HG02938 (cell line): ENCODE measurements around the gene MND1.
"Not testable (repeated sequence)": the region's sequence is repeated elsewhere in the genome, so short reads cannot be mapped to it uniquely, and the experiment has no call there.

Source experiments
- ATAC-seq: cut with Tn5 transposase; IDR thresholded peaks from one replicate; pipeline ENCODE4 v1.9.1; 2021; ENCODE audit warnings: mild to moderate bottlenecking, moderate library complexity; ENCODE audit not compliant: unreplicated experiment

MND1 gene

DNA sequence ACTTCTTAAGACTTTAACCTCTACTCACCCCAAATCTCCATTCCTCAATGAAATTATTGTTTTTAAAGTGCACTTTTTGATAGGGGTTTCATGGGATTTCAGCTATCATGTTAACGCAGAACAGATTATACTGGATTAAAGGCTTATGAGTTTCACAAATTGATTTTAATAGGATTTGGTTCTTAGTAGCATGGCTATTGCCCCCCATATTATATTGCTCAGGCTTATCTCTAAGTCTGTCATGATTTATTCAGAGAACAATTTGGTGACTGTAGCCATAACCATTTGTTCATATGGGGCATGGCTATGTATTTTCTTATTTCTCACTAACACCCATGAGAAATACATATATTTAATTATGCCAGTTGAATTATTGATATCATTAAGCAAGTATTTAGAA is 57.0 kb downstream of the MND1 start:
- no peak for ATAC-seq

DNA sequence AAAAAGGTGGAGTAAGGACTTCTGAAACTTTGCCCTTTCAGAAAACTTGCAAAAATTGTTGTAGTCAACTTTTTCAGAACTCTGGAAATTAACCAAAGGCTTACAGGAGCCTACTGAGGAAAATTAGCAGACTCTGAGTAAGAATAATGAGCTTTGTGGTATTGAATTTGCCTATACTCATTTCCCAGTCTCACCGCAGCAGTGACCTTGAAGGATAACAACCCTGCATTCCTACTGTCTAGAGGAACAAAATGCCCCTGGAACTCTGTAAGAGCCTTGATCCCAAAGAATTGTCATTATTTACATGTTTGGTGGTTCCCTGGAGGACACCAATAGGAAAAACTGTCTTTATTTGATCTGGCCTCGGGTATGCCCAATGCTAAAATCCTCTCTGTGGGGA is 57.9 kb downstream of the MND1 start:
- no peak for ATAC-seq

DNA sequence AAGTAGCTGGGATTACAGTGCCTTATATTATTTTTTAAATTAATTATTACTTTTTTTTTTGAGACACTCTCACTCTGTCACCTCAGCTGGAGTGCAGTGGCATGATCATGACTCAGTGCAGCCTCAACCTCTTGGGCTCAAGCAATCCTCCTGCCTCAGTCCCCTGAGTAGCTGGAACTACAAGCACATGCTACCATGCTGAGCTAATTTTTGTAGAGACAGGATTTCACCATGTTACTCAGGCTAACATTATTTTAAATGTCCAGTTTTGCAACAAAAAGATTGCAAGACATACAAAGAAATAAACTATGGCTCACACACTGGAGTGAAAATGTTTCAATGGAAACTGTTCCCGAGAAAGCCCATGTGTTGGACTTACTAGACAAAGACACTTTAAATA is 59.2 kb downstream of the MND1 start:
- ATAC-seq: no peak

DNA sequence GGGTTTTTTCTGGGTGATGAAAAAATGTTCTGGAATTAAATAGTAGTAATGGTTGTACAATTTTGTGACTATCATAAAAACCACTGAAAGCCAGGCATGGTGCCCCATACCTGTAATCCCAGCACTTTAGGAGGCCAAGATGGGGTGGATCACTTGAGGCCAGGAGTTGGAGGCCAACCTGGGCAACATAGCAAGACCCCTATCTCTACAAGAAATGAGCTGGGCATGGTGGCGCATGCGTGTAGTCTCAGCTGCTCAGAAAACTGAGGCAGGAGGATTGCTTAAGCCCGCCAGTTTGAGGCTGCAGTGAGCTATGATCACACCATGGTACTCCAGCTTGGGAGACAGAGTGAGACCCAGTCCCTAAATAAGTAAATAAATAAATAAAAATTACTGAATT is 63.4 kb downstream of the MND1 start:
- no peak for ATAC-seq

DNA sequence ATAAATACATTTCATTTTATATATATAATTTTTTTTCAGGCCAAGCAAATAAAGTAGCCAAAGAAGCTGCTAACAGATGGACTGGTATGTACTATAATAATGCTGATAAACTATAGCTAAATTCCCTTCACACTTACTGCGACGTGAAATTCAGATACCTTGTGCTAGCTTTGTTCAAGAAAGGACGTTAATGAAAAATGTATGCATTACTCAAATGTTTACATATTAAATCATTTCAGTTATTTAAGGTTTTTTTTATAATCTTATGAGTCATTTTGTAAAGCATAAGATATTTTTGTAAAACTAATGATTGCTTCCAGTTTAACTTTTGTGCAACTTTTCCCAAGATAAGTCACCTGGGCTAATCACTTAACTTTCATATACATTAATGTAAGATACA is 64.4 kb downstream of the MND1 start:
- ATAC-seq: no peak

DNA sequence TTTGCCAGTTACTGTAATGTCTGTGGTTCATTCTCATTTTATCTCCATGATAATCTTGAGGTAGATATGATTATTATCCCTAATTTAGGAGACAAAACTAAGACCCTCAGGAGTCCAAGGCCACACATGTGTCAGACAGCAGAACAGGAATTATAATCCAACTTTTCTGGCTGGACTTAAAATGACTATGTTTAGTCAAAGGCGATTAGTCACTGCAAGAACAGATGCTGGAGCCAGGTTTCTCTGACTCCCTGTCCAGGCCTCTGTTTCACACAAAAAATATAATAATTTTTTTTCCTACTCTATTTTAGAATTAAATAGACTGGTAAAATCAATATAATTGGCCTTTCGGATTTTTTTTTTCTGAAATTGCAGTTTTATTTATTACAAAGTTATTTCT is 64.9 kb downstream of the MND1 start:
- no peak for ATAC-seq

DNA sequence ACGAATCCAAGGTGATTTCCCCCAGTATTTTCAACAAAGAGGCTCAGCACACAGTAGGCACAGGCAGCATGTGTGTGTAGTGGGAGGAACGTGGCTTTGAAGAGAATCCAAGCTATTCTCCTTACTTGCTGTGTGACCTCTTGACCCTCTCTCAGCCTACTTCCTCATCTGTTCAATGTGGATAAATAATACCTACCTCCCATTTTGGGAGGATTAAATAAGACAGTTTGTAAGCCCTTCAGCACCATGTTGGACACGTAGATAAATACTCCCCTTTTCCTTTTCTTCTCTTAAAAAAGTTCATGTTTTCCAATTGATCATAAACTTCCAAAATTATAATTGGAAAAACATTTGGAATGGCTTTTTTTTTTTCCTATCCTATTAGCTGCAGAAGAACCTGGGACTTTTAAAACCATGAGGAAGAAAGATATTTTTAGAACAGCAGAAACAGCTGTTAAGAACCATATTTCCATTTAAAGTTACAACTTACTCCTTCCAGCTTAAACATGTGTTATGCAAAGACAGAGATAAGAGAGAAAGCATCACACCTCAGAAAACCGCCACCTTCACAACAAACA is 65.5 kb downstream of the MND1 start:
- ATAC-seq: no peak

DNA sequence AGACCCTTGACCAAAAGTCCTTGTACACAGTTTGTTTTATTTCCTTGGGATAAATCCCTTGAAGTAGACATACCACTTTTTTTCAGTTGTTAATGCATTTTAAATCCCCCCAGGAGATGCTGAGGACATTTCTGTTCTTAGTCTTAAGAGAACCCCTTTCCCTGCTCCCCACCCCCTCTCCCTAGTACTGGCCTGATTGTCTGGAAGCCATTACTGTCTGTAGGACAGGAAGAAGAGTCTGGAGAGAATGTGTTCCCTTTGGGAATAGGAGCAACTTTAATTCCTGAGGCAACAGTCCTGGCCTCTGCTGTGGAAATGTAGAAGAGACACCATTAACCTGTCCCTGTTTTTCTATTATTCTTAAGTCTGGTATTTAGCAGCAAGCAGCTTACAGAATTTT is 69.4 kb downstream of the MND1 start:
- no peak for ATAC-seq

DNA sequence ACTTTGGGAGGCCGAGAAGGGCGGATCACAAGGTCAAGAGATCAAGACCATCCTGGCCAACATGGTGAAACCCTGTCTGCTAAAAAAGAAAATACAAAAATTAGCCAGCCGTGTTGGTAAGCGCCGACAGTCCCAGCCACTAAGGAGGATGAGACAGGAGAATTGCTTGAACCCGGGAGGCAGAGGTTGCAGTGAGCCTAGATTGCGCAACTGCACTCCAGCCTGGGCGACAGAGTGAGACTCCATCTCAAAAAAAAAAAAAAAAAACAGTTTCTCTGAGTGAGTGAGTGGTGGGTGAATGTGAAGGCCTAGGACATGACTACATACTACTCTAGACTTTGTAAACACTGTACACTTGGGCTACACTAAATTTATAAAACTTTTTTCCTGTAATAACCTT is 72.0 kb downstream of the MND1 start:
- not testable (repeated sequence) for ATAC-seq

DNA sequence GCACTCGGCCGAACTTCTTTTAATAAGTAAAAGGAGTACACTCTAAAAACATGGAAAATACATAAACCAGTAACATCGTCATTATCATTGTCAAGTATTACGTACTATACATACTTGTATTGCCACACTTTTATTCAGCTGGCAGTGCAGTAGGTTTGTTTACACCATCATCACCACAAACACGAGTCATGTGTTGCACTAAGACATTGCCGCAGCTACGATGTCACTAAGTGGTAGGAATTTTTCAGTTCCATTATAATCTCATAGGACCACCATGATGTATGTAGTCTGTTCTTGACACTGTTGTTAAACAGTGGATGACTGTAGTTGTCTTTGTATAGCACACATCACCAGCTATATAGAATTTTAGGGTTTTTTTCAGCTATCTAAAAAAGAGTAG is 73.6 kb downstream of the MND1 start:
- no peak for ATAC-seq

DNA sequence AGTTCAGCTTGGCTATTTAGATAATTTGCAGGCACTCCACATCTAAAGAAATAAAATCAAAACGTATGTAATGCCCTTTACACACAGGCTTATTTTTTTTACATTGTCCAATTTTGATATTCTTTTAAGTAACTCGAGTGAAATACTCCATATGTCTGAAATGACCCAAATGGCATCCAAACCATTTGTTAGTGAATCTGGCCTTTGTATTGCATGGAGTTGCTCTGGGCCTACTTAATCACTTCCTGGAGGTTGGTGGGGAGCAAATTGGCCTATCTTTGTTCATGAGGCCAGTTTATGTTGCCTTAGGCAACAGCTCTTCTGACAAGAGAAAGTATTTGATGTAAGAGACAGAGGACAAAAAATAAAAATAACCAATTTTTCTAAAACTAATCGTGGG is 74.1 kb downstream of the MND1 start:
- no peak for ATAC-seq

DNA sequence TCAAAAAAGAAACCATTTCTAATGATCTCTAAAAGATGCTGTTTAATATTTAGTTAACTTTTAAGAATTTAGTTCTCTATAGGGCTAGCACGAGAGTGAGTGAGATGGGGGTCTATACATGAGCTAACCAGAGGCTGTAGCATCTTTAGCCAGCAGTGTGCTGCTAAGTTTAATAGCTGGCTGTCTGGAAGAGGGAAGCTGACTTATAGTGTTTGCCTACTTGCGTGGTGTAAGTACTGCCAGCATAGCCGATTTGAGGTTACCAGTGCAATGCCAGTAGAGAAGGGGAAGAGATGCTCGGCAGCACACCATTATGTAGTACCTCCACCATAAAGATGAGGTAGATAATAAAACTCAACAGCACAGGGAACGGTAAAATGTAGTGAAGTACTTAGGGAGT is 74.5 kb downstream of the MND1 start:
- ATAC-seq: no peak

DNA sequence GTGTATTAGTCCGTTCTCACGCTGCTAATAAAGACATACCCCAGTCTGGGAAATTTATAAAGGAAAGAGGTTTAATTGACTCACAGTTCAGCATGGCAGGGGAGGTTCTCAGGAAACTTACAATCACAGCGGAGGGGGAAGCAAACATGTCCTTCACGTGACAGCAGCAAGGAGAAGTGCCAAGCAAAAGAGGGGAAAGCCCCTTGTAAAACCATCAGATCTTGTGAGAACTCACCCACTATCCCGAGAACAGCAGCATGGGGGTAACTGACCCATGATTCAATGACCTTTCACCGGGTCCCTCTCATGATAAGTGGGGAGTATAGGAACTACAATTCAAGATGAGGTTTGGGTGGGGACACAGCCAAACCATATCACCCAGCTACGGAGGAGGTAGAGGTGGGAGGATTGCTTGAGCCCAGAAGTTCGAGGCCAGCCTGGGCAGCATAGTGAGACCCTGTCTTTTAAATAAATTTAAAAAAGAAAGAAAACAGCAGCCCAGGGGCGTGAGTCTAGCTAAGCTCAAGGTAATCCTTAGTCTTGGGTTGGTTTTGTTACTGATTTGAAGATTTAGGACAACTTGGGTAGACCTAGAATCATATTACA is 75.3 kb downstream of the MND1 start:
- ATAC-seq: no peak

DNA sequence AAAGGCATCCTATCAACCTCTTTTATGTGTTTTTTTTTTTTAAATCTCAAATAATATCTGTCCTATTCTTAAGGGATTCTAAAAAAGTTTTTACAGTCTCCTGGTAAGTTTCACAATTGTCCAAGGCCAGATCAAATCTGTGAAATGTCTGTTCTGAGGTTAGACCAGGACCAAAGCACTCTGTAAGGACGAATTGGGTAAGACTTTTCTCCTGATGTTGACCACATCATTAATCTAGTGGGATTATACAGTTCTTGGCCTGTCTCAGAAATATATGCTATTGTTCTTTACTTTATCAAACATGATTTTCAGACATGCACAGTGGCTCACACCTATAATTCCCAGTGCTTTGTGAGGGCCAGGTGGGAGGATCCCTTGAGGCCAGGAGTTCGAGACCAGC is 75.9 kb downstream of the MND1 start:
- ATAC-seq: no peak

DNA sequence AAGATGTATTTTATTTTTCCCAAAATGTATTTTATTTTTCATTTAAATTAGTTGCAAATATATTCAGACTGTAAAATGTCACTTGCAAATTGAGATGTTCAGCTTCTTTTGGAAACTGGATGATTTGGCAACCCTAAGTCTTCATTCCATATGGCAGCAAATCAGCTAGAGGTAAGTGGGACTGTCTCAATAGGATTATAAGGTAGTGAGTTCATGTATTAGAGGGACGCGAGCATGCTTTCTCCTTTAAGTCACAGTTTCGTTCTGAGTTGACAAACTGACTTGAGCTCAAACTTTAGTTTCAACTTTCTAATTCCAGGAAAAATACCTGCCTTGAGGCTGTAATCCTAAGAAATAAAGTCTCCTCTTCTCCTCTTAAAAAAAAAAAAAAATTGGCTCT is 77.5 kb downstream of the MND1 start:
- ATAC-seq: peak; percentile 62

DNA sequence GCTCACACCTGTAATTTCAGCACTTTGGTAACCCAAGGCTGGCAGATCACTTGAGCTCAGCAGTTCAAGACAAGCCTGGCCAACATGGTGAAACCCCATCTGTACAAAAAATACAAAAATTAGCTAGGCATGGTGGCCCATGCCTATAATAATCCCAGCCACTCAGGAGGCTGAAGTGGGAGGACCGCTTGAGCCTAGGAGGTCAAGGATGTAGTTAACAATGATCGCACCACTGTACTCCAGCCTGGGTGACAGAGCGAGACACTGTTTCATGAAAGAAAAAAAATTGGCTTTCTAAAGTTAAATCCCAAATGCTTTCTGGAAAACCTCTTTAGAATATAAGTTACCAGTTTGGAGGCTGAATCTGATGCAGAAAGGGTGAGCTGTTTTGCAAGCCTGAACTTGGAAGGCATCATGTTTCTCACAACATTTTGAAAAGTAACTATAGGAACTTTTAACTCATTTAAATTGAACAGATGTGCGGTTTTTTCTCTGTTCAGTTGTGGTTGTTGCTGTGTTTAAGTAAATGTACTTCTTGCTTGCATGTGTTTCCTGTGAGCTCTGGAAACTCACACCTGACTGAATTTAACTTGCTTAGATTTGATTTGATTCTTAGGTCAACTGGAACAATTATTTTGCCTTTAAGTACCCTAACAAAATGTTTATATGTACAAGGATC is 81.9 kb downstream of the MND1 start:
- ATAC-seq: peak; percentile 69

DNA sequence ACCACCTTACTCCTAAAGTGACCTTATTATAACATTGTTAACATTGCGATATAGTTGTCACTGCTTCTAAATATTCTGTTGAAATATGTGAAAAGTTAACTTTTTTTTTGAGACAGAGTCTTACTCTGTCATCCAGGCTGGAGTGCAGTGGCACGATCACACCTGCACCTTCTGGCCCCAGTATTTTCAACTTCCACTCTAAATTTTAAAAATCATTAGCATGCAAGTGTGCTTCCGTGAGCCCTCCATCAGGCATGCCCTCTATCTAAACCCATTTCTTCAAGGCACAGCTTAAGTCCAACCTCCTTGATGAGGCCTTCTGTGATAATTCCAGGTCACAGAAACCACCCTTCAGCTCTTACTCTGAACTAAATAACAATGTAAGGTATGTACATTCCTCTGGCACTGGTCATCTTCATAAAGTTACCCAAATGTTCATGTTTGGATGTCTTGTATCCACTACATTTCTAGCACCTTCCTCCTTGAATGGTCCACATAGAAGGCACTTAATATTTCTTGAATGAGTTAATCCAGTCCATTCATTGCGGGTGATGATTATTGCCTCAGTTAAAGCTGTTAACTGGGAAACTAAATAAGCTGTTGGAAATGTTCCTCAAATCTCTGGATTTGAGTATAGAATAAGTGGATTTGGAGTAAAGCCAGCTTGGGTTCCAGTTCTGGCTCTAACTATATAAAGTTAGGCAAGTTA is 83.0 kb downstream of the MND1 start:
- ATAC-seq: no peak

DNA sequence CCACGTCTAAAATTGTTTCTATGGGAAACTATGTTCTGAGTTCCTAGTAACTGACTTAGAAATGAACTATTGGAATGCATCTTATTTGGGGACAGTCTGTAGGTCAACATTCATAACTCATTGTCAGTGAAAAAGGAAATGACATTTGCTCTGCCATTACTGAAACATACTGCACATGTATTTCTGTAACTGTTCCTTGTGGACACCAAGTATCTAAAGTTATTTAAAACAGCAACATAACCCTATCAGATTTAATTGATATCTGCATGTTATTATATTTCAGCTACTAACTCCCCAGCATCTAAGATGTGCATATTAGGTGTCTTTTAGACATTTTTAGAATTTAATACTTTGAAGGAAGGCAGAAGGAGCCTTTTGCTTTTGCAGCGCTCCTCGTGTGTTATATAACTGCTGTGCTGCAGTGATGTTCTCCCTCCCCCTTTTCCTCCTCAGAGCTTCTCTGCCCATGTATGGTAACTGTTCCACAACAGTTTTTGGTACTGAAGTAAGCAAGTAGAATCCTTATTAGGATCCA is 84.5 kb downstream of the MND1 start:
- ATAC-seq: no peak

DNA sequence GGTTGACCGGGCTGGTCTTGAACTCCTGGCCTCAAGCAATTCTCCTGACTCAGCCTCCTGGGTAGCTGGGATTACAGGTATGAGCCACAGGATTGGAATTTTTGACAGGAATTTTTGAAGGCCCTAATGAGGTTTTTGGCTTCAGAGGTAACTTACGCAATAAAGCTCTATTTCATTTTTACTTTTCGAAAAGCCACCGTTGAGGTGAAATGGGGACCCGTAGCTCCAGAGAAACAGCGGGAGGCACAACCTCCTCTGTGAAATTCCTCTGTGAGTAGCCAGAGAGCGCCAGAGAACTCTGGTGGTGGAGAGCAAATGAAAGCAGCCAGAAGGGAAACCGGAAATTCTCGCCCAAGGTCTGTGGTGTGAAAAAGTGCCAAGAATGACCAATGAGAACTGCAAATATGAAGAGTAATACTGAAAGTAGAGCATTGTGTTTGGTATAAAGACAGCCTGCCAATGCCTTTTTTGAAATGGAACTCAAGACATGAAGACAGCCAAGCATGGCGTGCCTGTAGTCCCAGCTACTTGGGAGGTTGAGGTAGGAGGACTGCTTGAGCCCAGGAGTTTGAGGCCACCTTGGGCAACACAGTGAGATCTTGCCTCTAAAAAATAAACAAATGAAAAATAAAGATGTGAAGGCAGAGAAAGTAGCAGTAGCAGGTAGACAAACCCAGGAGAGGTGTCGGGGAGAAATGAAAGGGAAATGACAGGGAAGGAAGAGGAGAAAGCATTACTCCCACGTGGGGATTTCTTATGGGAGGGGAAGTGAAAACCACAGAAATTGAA is 88.7 kb downstream of the MND1 start:
- ATAC-seq: peak; percentile 96

DNA sequence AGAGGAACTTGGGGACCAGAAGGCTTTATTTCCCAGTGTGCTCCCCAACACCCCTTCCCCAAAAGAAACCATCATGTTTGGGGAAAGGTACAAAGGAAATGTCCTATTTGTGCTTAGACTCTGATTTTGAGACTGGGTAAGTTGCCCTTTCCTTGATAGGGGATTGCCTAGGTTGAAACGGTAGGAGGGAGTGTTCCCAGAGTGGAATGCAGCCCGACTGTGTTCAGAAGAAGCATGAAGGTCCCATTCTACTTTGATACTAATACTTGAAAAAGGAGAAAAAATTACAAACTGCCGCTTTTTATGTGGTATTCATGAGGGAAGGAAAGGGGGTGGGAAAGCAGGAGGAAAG is 89.2 kb downstream of the MND1 start:
- ATAC-seq: no peak

DNA sequence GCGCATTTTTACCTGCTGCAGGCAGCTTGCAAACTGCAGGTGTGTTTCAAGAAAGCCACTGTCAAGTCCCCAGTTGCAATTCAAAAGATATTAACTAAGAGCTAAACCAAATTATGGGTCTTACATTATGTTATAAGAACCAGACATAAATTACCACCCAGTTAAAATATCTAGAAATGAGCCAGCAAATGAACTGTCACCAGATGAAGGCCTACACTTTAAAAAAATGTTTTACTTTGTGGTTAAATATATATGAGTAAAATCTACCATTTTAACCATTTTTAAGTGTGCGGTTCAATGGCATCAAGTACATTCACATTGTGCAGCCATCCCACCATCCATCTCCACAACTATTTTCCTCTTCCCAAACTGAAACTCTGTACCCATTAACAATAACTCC is 89.7 kb downstream of the MND1 start:
- no peak for ATAC-seq
